ENCODE data around the gene TSC1. TPM values are rescaled to one million over a fixed set of nuclear protein-coding genes. Genes with fewer than 3 reads are reported as not detected.

The TSC1 gene
- total RNA-seq, 4 donors from 2014 or later, result 36.7 to 45.3 (median 39.7) TPM

DNA sequence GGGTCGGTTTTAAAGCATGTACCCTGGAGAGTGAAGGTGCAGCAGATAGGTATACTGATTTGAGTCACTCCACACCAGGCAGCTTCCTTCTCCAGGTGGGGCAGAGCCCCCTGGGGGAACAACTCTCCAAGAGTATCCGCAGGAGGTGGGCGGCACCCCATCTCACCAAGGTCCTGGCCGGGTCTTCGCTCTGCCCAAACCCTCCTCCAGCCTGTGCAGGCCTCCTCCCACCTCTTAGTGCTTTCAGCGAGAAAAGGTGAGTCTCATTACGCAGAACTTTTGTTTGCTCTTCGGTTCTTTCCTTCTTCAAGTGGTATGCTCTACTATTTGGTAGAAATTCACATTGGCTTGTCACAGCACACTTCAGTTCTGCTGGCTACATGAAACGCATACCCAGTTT lies 52.0 kb downstream of the TSC1 start:
- in situ Hi-C loops (cut with MboI; ENCODE audit: low sequenced_read_pairs in 4 of 4) (no loop called here), intact Hi-C loops (cut with DNase I; ENCODE audit: low total_unique reads) (no loop called here)
- TF ChIP-seq, protein P1, sequence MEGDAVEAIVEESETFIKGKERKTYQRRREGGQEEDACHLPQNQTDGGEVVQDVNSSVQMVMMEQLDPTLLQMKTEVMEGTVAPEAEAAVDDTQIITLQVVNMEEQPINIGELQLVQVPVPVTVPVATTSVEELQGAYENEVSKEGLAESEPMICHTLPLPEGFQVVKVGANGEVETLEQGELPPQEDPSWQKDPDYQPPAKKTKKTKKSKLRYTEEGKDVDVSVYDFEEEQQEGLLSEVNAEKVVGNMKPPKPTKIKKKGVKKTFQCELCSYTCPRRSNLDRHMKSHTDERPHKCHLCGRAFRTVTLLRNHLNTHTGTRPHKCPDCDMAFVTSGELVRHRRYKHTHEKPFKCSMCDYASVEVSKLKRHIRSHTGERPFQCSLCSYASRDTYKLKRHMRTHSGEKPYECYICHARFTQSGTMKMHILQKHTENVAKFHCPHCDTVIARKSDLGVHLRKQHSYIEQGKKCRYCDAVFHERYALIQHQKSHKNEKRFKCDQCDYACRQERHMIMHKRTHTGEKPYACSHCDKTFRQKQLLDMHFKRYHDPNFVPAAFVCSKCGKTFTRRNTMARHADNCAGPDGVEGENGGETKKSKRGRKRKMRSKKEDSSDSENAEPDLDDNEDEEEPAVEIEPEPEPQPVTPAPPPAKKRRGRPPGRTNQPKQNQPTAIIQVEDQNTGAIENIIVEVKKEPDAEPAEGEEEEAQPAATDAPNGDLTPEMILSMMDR (IDR thresholded peaks at IDR 0.05 in 4 of 5, conservative IDR thresholded peaks at IDR 0.05 in 1 of 5), result no peak
- no peak for TF ChIP-seq POLR2A (IDR thresholded peaks at IDR 0.05)
- no peak for ATAC-seq
- Histone ChIP-seq H3K27me3 (no peaks in the 10 kb centered on the region), H3K27ac (no peak overlapping the region), H3K9me3 (no peaks in the 10 kb centered on the region), H3K36me3 (peaks cover 0 to 40% of the 10 kb centered on the region in 2 donors), H3K4me3 (no peak overlapping the region), H3K4me1 (no peaks in the 10 kb centered on the region)
- no peak for DNase-seq

GRCh38 chr9:132888151-132888550 lies 56.3 kb downstream of the TSC1 start:
- intact Hi-C loops (cut with DNase I; ENCODE audit: low total_unique reads), result no loop called here
- Histone ChIP-seq H3K27ac (no peak overlapping the region), H3K9me3 (no peaks in the 10 kb centered on the region), H3K36me3 (peaks cover 0 to 4% of the 10 kb centered on the region in 2 donors), H3K4me3 (no peak overlapping the region), H3K27me3 (no peaks in the 10 kb centered on the region), H3K4me1 (no peaks in the 10 kb centered on the region)
- TF ChIP-seq POLR2A (IDR thresholded peaks at IDR 0.05), result no peak
- TF ChIP-seq, protein P1 (IDR thresholded peaks at IDR 0.05 in 4 of 5, conservative IDR thresholded peaks at IDR 0.05 in 1 of 5), result no peak
- in situ Hi-C loops (cut with MboI; ENCODE audit: low sequenced_read_pairs in 4 of 4), result no loop called here
- ATAC-seq (no peak), DNase-seq (no peak)

GRCh38 chr9:132887181-132888120 lies 57.0 kb downstream of the TSC1 start:
- TF ChIP-seq POLR2A (IDR thresholded peaks at IDR 0.05), result no peak
- TF ChIP-seq, protein P1 (IDR thresholded peaks at IDR 0.05 in 4 of 5, conservative IDR thresholded peaks at IDR 0.05 in 1 of 5), result no peak
- no peaks in the 10 kb centered on the region for H3K9me3 ChIP-seq
- H3K27ac ChIP-seq, result no peak overlapping the region
- no peaks in the 10 kb centered on the region for H3K36me3 ChIP-seq
- no peaks in the 10 kb centered on the region for H3K27me3 ChIP-seq
- H3K4me3 ChIP-seq, result no peak overlapping the region
- ATAC-seq, result no peak
- in situ Hi-C loops (cut with MboI; ENCODE audit: low sequenced_read_pairs in 4 of 4) (no loop called here), intact Hi-C loops (cut with DNase I; ENCODE audit: low total_unique reads) (no loop called here)
- no peak for DNase-seq
- H3K4me1 ChIP-seq, result no peaks in the 10 kb centered on the region

DNA sequence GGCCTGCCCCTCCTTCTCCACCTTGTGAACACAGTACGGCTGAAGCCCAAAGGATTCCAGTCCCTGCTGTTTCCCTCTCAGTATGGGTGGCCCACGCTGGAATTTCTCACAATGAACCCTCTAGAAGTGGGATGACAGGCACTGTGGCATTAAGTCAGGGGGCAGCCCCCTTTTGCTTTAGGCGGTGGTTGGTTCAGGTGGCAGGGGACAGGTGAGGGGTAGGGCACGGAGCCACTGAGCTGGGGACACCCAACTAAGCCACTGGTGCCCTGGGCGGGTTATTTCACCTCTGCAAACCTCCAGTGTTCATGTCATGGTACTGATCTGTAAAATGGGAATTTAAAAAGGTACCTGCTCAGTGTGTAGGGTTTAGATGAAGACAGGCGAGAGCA lies 58.1 kb downstream of the TSC1 start:
- in situ Hi-C loops (cut with MboI; ENCODE audit: low sequenced_read_pairs in 4 of 4) (no loop called here), intact Hi-C loops (cut with DNase I; ENCODE audit: low total_unique reads) (no loop called here)
- TF ChIP-seq POLR2A (IDR thresholded peaks at IDR 0.05), result no peak
- TF ChIP-seq, protein P1 (IDR thresholded peaks at IDR 0.05 in 4 of 5, conservative IDR thresholded peaks at IDR 0.05 in 1 of 5), result no peak
- Histone ChIP-seq H3K4me1 (no peaks in the 10 kb centered on the region), H3K4me3 (no peak overlapping the region), H3K27me3 (no peaks in the 10 kb centered on the region), H3K27ac (no peak overlapping the region), H3K36me3 (no peaks in the 10 kb centered on the region), H3K9me3 (no peaks in the 10 kb centered on the region)
- no peak for ATAC-seq
- no peak for DNase-seq

Data from gastrocnemius medialis (tissue), 4 donors.